ENCODE measurements around the gene SNAP25. TPM values are rescaled to one million over a fixed set of nuclear protein-coding genes. Genes with fewer than 3 reads are reported as not detected.

Gene SNAP25
- total and polyA plus RNA-seq, 2 donors = 1.6 to 8.6 TPM

GRCh38 chr20:10261702-10262101 lies 43.1 kb downstream of the SNAP25 start:
- WGBS = 92% methylated on average over 2 of the region's 2 CpGs
- Histone ChIP-seq H3K36me3 (ENCODE audit: insufficient read depth) (no peaks in the 10 kb centered on the region), H3K27ac (ENCODE audit: low read depth) (no peak overlapping the region), H3K4me3 (ENCODE audit: low read depth, low read length) (no peak overlapping the region), H3K4me1 (ENCODE audit: insufficient read depth) (no peaks in the 10 kb centered on the region)
- DNase-seq (ENCODE audit: extremely low spot score) = no peak

- no peak overlapping the region for H3K4me3 ChIP-seq (ENCODE audit: low read depth, low read length)
- WGBS = 78% methylated on average over 7 of the region's 7 CpGs
- H3K4me1 ChIP-seq (ENCODE audit: insufficient read depth) = no peaks in the 10 kb centered on the region
- H3K27ac ChIP-seq (ENCODE audit: low read depth) = no peak overlapping the region
- H3K36me3 ChIP-seq (ENCODE audit: insufficient read depth) = no peaks in the 10 kb centered on the region
- DNase-seq (ENCODE audit: extremely low spot score) = no peak
These were observed 44.9 kb downstream of the SNAP25 start for GRCh38 chr20:10263385-10264165.

- Histone ChIP-seq H3K4me3 (ENCODE audit: low read depth, low read length) (no peak overlapping the region), H3K27ac (ENCODE audit: low read depth) (no peak overlapping the region), H3K4me1 (ENCODE audit: insufficient read depth) (no peaks in the 10 kb centered on the region), H3K36me3 (ENCODE audit: insufficient read depth) (no peaks in the 10 kb centered on the region)
- 70% methylated on average over 2 of the region's 2 CpGs for WGBS
- DNase-seq (ENCODE audit: extremely low spot score) = no peak
These were observed 45.5 kb downstream of the SNAP25 start for GRCh38 chr20:10264166-10264558.

GRCh38 chr20:10268636-10269035 lies 50.0 kb downstream of the SNAP25 start:
- Histone ChIP-seq H3K4me3 (ENCODE audit: low read depth, low read length) (no peak overlapping the region), H3K36me3 (ENCODE audit: insufficient read depth) (no peaks in the 10 kb centered on the region), H3K4me1 (ENCODE audit: insufficient read depth) (no peaks in the 10 kb centered on the region), H3K27ac (ENCODE audit: low read depth) (no peak overlapping the region)
- DNase-seq (ENCODE audit: extremely low spot score) = no peak
- 63% methylated on average over 3 of the region's 3 CpGs for WGBS

- H3K4me1 ChIP-seq (ENCODE audit: insufficient read depth) = no peaks in the 10 kb centered on the region
- no peak overlapping the region for H3K4me3 ChIP-seq (ENCODE audit: low read depth, low read length)
- no peak overlapping the region for H3K27ac ChIP-seq (ENCODE audit: low read depth)
- H3K36me3 ChIP-seq (ENCODE audit: insufficient read depth) = no peaks in the 10 kb centered on the region
- no peak for DNase-seq (ENCODE audit: extremely low spot score)
These were observed 52.0 kb downstream of the SNAP25 start for GRCh38 chr20:10270630-10271029.

- Histone ChIP-seq H3K27ac (ENCODE audit: low read depth) (no peak overlapping the region), H3K4me1 (ENCODE audit: insufficient read depth) (no peaks in the 10 kb centered on the region), H3K36me3 (ENCODE audit: insufficient read depth) (no peaks in the 10 kb centered on the region), H3K4me3 (ENCODE audit: low read depth, low read length) (no peak overlapping the region)
- 74% methylated on average over 10 of the region's 10 CpGs for WGBS
- DNase-seq (ENCODE audit: extremely low spot score) = no peak
These were observed 53.0 kb downstream of the SNAP25 start for GRCh38 chr20:10271494-10272219.

GRCh38 chr20:10276878-10277580 lies 58.4 kb downstream of the SNAP25 start:
- no peak overlapping the region for H3K4me3 ChIP-seq (ENCODE audit: low read depth, low read length)
- DNase-seq (ENCODE audit: extremely low spot score) = no peak
- WGBS = 43% methylated on average over 6 of the region's 6 CpGs
- no peaks in the 10 kb centered on the region for H3K4me1 ChIP-seq (ENCODE audit: insufficient read depth)
- H3K27ac ChIP-seq (ENCODE audit: low read depth) = no peak overlapping the region
- H3K36me3 ChIP-seq (ENCODE audit: insufficient read depth) = no peaks in the 10 kb centered on the region

GRCh38 chr20:10277616-10278015 lies 59.0 kb downstream of the SNAP25 start:
- 46% methylated on average over 4 of the region's 4 CpGs for WGBS
- no peaks in the 10 kb centered on the region for H3K4me1 ChIP-seq (ENCODE audit: insufficient read depth)
- no peak for DNase-seq (ENCODE audit: extremely low spot score)
- no peak overlapping the region for H3K4me3 ChIP-seq (ENCODE audit: low read depth, low read length)
- no peaks in the 10 kb centered on the region for H3K36me3 ChIP-seq (ENCODE audit: insufficient read depth)
- no peak overlapping the region for H3K27ac ChIP-seq (ENCODE audit: low read depth)

GRCh38 chr20:10278412-10278811 lies 59.8 kb downstream of the SNAP25 start:
- Histone ChIP-seq H3K4me1 (ENCODE audit: insufficient read depth) (no peaks in the 10 kb centered on the region), H3K27ac (ENCODE audit: low read depth) (no peak overlapping the region), H3K36me3 (ENCODE audit: insufficient read depth) (no peaks in the 10 kb centered on the region), H3K4me3 (ENCODE audit: low read depth, low read length) (no peak overlapping the region)
- WGBS = 66% methylated on average over 4 of the region's 4 CpGs
- DNase-seq (ENCODE audit: extremely low spot score) = no peak

- H3K36me3 ChIP-seq (ENCODE audit: insufficient read depth) = no peaks in the 10 kb centered on the region
- H3K27ac ChIP-seq (ENCODE audit: low read depth) = no peak overlapping the region
- WGBS = 71% methylated on average over 5 of the region's 5 CpGs
- no peak for DNase-seq (ENCODE audit: extremely low spot score)
- no peak overlapping the region for H3K4me3 ChIP-seq (ENCODE audit: low read depth, low read length)
- no peaks in the 10 kb centered on the region for H3K4me1 ChIP-seq (ENCODE audit: insufficient read depth)
These were observed 61.6 kb downstream of the SNAP25 start for GRCh38 chr20:10280018-10280908.

GRCh38 chr20:10281911-10282310 lies 63.3 kb downstream of the SNAP25 start:
- H3K4me3 ChIP-seq (ENCODE audit: low read depth, low read length) = no peak overlapping the region
- DNase-seq (ENCODE audit: extremely low spot score) = no peak
- H3K4me1 ChIP-seq (ENCODE audit: insufficient read depth) = no peaks in the 10 kb centered on the region
- no peaks in the 10 kb centered on the region for H3K36me3 ChIP-seq (ENCODE audit: insufficient read depth)
- WGBS = 78% methylated on average over 2 of the region's 2 CpGs
- H3K27ac ChIP-seq (ENCODE audit: low read depth) = no peak overlapping the region

GRCh38 chr20:10282979-10283456 lies 64.4 kb downstream of the SNAP25 start:
- Histone ChIP-seq H3K4me1 (ENCODE audit: insufficient read depth) (no peaks in the 10 kb centered on the region), H3K27ac (ENCODE audit: low read depth) (no peak overlapping the region), H3K4me3 (ENCODE audit: low read depth, low read length) (no peak overlapping the region), H3K36me3 (ENCODE audit: insufficient read depth) (no peaks in the 10 kb centered on the region)
- DNase-seq (ENCODE audit: extremely low spot score) = no peak
- WGBS = 81% methylated on average over 4 of the region's 4 CpGs

GRCh38 chr20:10286356-10286755 lies 67.7 kb downstream of the SNAP25 start:
- 82% methylated on average over 4 of the region's 4 CpGs for WGBS
- no peak overlapping the region for H3K4me3 ChIP-seq (ENCODE audit: low read depth, low read length)
- H3K36me3 ChIP-seq (ENCODE audit: insufficient read depth) = no peaks in the 10 kb centered on the region
- no peaks in the 10 kb centered on the region for H3K4me1 ChIP-seq (ENCODE audit: insufficient read depth)
- no peak overlapping the region for H3K27ac ChIP-seq (ENCODE audit: low read depth)
- no peak for DNase-seq (ENCODE audit: extremely low spot score)
